H1 (cell line): ENCODE measurements around the gene VAV2. TPM values are rescaled to one million over a fixed set of nuclear protein-coding genes. Genes with fewer than 3 reads are reported as not detected.

Source experiments
- CTCF ChIA-PET: fragments of 300-600 bp; sonication (Branson Sonifier 250); formaldehyde crosslinking; loops from one replicate; lab custom pipeline; 2021; ENCODE audit not compliant: partially characterized antibody; lab: Charles Lee
- POLR2A ChIA-PET: fragments of 300-600 bp; sonication (Branson Sonifier 250); formaldehyde crosslinking; loops from one replicate; lab custom pipeline; 2021; ENCODE audit warnings: inconsistent platforms; ENCODE audit not compliant: partially characterized antibody; lab: Charles Lee
- DNase-seq, 2 experiments: peaks; one replicate each; pipeline versions ENCODE4 v3.0.0 to v3.0.0-alpha.2; 2010 to 2022; ENCODE audit warnings: low spot score in 2 of 2, low read depth in 1 of 2, mixed read lengths in 1 of 2
- FAIRE-seq: peaks from 2 replicates; lab custom pipeline; 2011; peaks lifted over from hg19 to GRCh38; lab: Jason Lieb, UNC
- H2AFZ ChIP-seq: 2 replicates; pipeline ENCODE4 v1.8.1; 2012; ENCODE audit warnings: low read length, inconsistent platforms
- H2AK5ac ChIP-seq: 2 replicates; pipeline ENCODE4 v1.6.1; 2013; ENCODE audit warnings: low read depth, low read length
- H2BK120ac ChIP-seq: replicated peaks from 2 replicates; pipeline ENCODE3; 2013; ENCODE audit warnings: low read depth, low read length, inconsistent platforms
- H2BK12ac ChIP-seq: 2 replicates; pipeline ENCODE4 v1.6.1; 2013; ENCODE audit warnings: low read depth, low read length
- H2BK15ac ChIP-seq: 2 replicates; pipeline ENCODE4 v1.6.1; 2013; ENCODE audit warnings: low read length
- H2BK20ac ChIP-seq: 2 replicates; pipeline ENCODE4 v1.6.1; 2013; ENCODE audit warnings: low read length
- H2BK5ac ChIP-seq: 2 replicates; pipeline ENCODE4 v1.6.1; 2013; ENCODE audit warnings: low read depth, low read length
- H3K14ac ChIP-seq: 2 replicates; pipeline ENCODE4 v1.6.1; 2013; ENCODE audit warnings: inconsistent platforms; ENCODE audit not compliant: insufficient read length
- H3K18ac ChIP-seq: 2 replicates; pipeline ENCODE4 v1.6.1; 2013; ENCODE audit warnings: low read length; ENCODE audit errors: extremely low read depth
- H3K23ac ChIP-seq: 2 replicates; pipeline ENCODE4 v1.6.1; 2013; ENCODE audit warnings: inconsistent platforms; ENCODE audit not compliant: insufficient read length
- H3K23me2 ChIP-seq: 2 replicates; pipeline ENCODE4 v1.6.1; 2013; ENCODE audit warnings: low read depth, low read length
- H3K27ac ChIP-seq: 2 replicates; pipeline ENCODE4 v1.6.1; 2011; ENCODE audit warnings: low read depth, low read length, inconsistent platforms
- H3K27me3 ChIP-seq, 4 experiments: replicated peaks in 1 of 4; 1 replicate in 1 of 4; 2 replicates in 3 of 4; pipeline versions ENCODE4 v1.6.1 to v1.8.1; 2011 to 2013; ENCODE audit warnings: low read length in 3 of 4, mild to moderate bottlenecking in 3 of 4, inconsistent platforms in 2 of 4, mixed read lengths in 2 of 4, moderate library complexity in 1 of 4; ENCODE audit not compliant: control insufficient read depth in 3 of 4, insufficient read depth in 3 of 4; ENCODE audit errors: extremely low read depth in 1 of 4
- H3K36me3 ChIP-seq, 4 experiments: 2 replicates each; pipeline versions ENCODE4 v1.6.1 to v1.8.1; 2011 to 2013; ENCODE audit warnings: mild to moderate bottlenecking in 4 of 4, low read length in 3 of 4, moderate library complexity in 2 of 4, control low read depth in 1 of 4, inconsistent platforms in 1 of 4; ENCODE audit not compliant: insufficient read depth in 4 of 4, control insufficient read depth in 2 of 4
- H3K4ac ChIP-seq: replicated peaks from 2 replicates; pipeline ENCODE3; 2013; ENCODE audit warnings: low read length, low read depth, mixed read lengths, inconsistent platforms; ENCODE audit not compliant: insufficient read length
- H3K4me1 ChIP-seq, 4 experiments: replicated peaks in 1 of 4; 1 replicate in 1 of 4; 2 replicates in 3 of 4; pipeline versions ENCODE4 v1.6.1 to v1.8.1; 2011 to 2013; ENCODE audit warnings: low read length in 3 of 4, inconsistent platforms in 2 of 4, mixed read lengths in 1 of 4; ENCODE audit not compliant: insufficient read depth in 4 of 4, control insufficient read depth in 3 of 4
- H3K4me2 ChIP-seq, 2 experiments: 2 replicates each; pipeline versions ENCODE4 v1.6.1 to v1.8.1; 2011 to 2013; ENCODE audit warnings: low read depth in 2 of 2, low read length in 2 of 2, control low read depth in 1 of 2, inconsistent platforms in 1 of 2, mild to moderate bottlenecking in 1 of 2; ENCODE audit not compliant: insufficient read depth in 1 of 2
- H3K4me3 ChIP-seq, 4 experiments: fragments of 200-600, 300-600 bp in 1 of 4; sonication (generic), shearing (Covaris generic), sonication (Bioruptor Twin) in 1 of 4; 2 replicates each; pipeline versions ENCODE4 v1.5.1 to v1.8.1; 2011 to 2016; ENCODE audit warnings: low read length in 4 of 4, low read depth in 3 of 4, control low read depth in 2 of 4, inconsistent platforms in 2 of 4, mild to moderate bottlenecking in 2 of 4, mixed read lengths in 1 of 4, moderate library complexity in 1 of 4; ENCODE audit not compliant: insufficient read depth in 2 of 4; ENCODE audit errors: extremely low read depth in 1 of 4
- H3K56ac ChIP-seq: replicated peaks from 2 replicates; pipeline ENCODE3; 2013; ENCODE audit warnings: low read depth, mild to moderate bottlenecking, mixed read lengths, low read length, inconsistent platforms; ENCODE audit not compliant: insufficient read length
- H3K79me1 ChIP-seq: 2 replicates; pipeline ENCODE4 v1.6.1; 2013; ENCODE audit warnings: low read depth, low read length, control low read depth
- H3K79me2 ChIP-seq, 2 experiments: 2 replicates each; pipeline versions ENCODE4 v1.6.1 to v1.8.1; 2012 to 2013; ENCODE audit warnings: low read length in 2 of 2, mild to moderate bottlenecking in 2 of 2, inconsistent platforms in 1 of 2; ENCODE audit not compliant: insufficient read depth in 2 of 2, control insufficient read depth in 1 of 2
- H3K9ac ChIP-seq, 4 experiments: replicated peaks in 1 of 4; 1 replicate in 1 of 4; 2 replicates in 3 of 4; pipeline versions ENCODE4 v1.6.1 to v1.8.1; 2011 to 2013; ENCODE audit warnings: low read depth in 3 of 4, low read length in 3 of 4, control low read depth in 2 of 4, mild to moderate bottlenecking in 2 of 4, moderate library complexity in 2 of 4, inconsistent platforms in 1 of 4; ENCODE audit errors: extremely low read depth in 1 of 4
- H3K9me3 ChIP-seq, 2 experiments: 2 replicates each; pipeline versions ENCODE4 v1.6.1 to v1.8.1; 2012 to 2013; ENCODE audit warnings: mild to moderate bottlenecking in 2 of 2, moderate library complexity in 2 of 2, control low read depth in 1 of 2, inconsistent platforms in 1 of 2, low read depth in 1 of 2, low read length in 1 of 2, mixed read lengths in 1 of 2; ENCODE audit not compliant: insufficient read depth in 2 of 2
- H4K20me1 ChIP-seq, 2 experiments: replicated peaks in 1 of 2; 2 replicates each; pipeline versions ENCODE3 to v1.8.1; 2011 to 2013; ENCODE audit warnings: inconsistent platforms in 2 of 2, low read length in 2 of 2, mild to moderate bottlenecking in 1 of 2; ENCODE audit not compliant: insufficient read depth in 2 of 2, control insufficient read depth in 1 of 2
- H4K5ac ChIP-seq: 2 replicates; pipeline ENCODE4 v1.6.1; 2013; ENCODE audit warnings: low read length, low read depth, mixed read lengths, inconsistent platforms; ENCODE audit not compliant: insufficient read length
- H4K8ac ChIP-seq: 2 replicates; pipeline ENCODE4 v1.8.0; 2013; ENCODE audit warnings: mild to moderate bottlenecking, moderate library complexity, low read length, inconsistent platforms; ENCODE audit not compliant: insufficient read depth; ENCODE audit errors: extremely low read depth
- H4K91ac ChIP-seq: replicated peaks from 2 replicates; pipeline ENCODE3; 2013; ENCODE audit warnings: low read length, mixed read lengths, inconsistent platforms; ENCODE audit not compliant: insufficient read length
- EP300 ChIP-seq, 2 experiments: IDR thresholded peaks; 1 replicate in 1 of 2; 2 replicates in 1 of 2; pipeline ENCODE4 v1.6.1; 2011 to 2012; ENCODE audit warnings: low read depth in 2 of 2, low read length in 2 of 2, mild to moderate bottlenecking in 2 of 2, borderline replicate concordance in 1 of 2, inconsistent platforms in 1 of 2, moderate library complexity in 1 of 2
- RBBP5 ChIP-seq: IDR thresholded peaks from 2 replicates; pipeline ENCODE4 v1.7.1; 2012; ENCODE audit warnings: low read depth, mild to moderate bottlenecking, inconsistent platforms, low read length, moderate library complexity, borderline replicate concordance
- RFX5 ChIP-seq: IDR thresholded peaks from 2 replicates; pipeline ENCODE4 v1.6.1; 2011; ENCODE audit warnings: low read depth, low read length, improper control_type of control experiment, borderline replicate concordance
- TCF12 ChIP-seq: IDR thresholded peaks from 2 replicates; pipeline ENCODE4 v1.6.1; 2011; ENCODE audit warnings: low read depth, mild to moderate bottlenecking, low read length
- WGBS, 2 experiments: shearing (Covaris generic) in 1 of 2; methylation state at CpG; one replicate each; pipeline versions ENCODE4 v1.1.6 to v1.1.7; 2013 to 2015; ENCODE audit warnings: low lambda C conversion rate in 2 of 2, mixed read lengths in 2 of 2, inconsistent platforms in 1 of 2, low coverage in 1 of 2, missing lambda C conversion rate in 1 of 2; ENCODE audit not compliant: insufficient replicate concordance in 2 of 2, insufficient coverage in 1 of 2, insufficient read length in 1 of 2; ENCODE audit errors: extremely low coverage in 1 of 2, missing lambda C conversion rate in 1 of 2; 5-methylcytosine and 5-hydroxymethylcytosine counted together
- polyA plus RNA-seq, 7 experiments: library from polyadenylated mRNA; depleted of rRNA in 3 of 7; stranded (reverse) in 5 of 7; unstranded in 2 of 7; fragments of >200 nt in 5 of 7; fragments of 200-250 nt in 2 of 7; gene quantifications; 1 replicate in 5 of 7; 2 replicates in 1 of 7; 4 replicates in 1 of 7; pipeline versions ENCODE4 v1.2.1 to v1.2.3, GENCODE V29; 2011 to 2013; ENCODE audit warnings: missing spikeins in 2 of 7, mixed read lengths in 2 of 7
- total RNA-seq: library from RNA; stranded (reverse); fragmentation: NEBNext Ultra II Directional; extraction: Animal tissue kit (Norgen Biotek cat#: 25700); gene quantifications from 2 replicates; pipeline ENCODE4 v1.2.1, GENCODE V29; 2021
- TF ChIP-seq, protein P1 (sequence below): IDR thresholded peaks from 2 replicates; pipeline ENCODE4 v1.6.1; 2011; ENCODE audit warnings: low read length, improper control_type of control experiment
- TF ChIP-seq, protein P2 (sequence below), 3 experiments: IDR thresholded peaks; 1 replicate in 2 of 3; 2 replicates in 1 of 3; pipeline versions ENCODE4 v1.5.1 to v1.6.1; 2011; ENCODE audit warnings: low read length in 3 of 3, mild to moderate bottlenecking in 3 of 3, inconsistent platforms in 2 of 3, low read depth in 1 of 3, moderate library complexity in 1 of 3; ENCODE audit not compliant: insufficient read depth in 1 of 3; ENCODE audit errors: control extremely low read depth in 1 of 3
- TF ChIP-seq, protein P3 (sequence below): IDR thresholded peaks from 2 replicates; pipeline ENCODE4 v1.6.1; 2012; ENCODE audit warnings: inconsistent platforms

VAV2 gene
- total and polyA plus RNA-seq, 2 of the 8 experiments (the other 6 are each of a cell fraction or from before 2014, with no cell fraction given), result 13.6 to 37.6 TPM

DNA sequence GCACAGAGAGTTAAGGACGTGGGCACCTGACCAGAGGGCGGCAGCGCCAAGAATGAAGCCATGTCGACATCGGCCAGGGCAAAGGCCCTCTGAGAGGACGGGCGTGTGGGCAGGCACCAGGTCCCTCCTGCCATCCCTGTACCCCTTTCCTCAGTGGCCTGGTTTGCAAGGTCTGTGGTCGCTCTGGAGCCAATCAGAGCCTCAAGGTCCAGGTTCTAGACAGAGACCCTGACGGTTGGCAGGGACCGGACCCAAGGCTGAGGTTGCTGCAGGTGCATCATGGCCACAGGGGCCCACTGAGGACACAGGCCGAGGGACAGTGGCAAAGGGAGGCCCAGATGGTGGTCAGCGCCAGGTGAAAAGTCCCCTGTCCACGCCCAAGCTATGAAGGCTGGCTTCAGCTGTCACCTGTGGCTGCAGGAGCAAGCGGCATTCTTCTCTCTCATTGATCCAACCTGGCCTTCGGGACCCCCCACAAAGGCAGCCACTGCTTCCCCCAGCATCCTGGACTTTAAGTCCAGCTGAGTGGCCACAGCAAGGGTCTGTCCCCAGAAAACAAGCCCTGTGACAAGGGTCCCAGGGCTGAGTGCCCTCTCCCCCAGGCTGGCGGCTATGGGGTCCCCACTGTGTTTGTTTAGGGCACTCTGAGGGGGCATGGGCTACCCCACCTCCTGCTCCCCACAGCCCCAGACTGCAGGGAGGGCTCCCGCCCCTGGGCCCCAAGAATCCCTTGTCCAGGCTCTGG lies 48.9 kb downstream of the VAV2 start:
- no peak overlapping the region for H3K4me2 ChIP-seq
- H3K27me3 ChIP-seq, result no peaks in the 10 kb centered on the region
- no peak overlapping the region for H2BK15ac ChIP-seq
- peaks cover 16% of the 10 kb centered on the region for H3K79me1 ChIP-seq
- H3K27ac ChIP-seq, result no peak overlapping the region
- H3K14ac ChIP-seq, result no peak overlapping the region
- H4K8ac ChIP-seq, result peak overlapping the region; percentile 57; the same call in 1 of the 2 replicates
- H3K18ac ChIP-seq, result no peak overlapping the region
- H3K23me2 ChIP-seq, result no peaks in the 10 kb centered on the region
- H4K20me1 ChIP-seq, result peaks cover 4 to 27% of the 10 kb centered on the region in 2 experiments
- H3K56ac ChIP-seq, result no peak overlapping the region
- H3K4me1 ChIP-seq, result peaks cover 0 to 7% (median 4%) of the 10 kb centered on the region in 4 experiments; a peak in 3 of 7 replicates
- DNase-seq, result no peak
- TF ChIP-seq TCF12 (no peak), RBBP5 (no peak), EP300 (IDR thresholded peaks at IDR 0.05; ENCODE audit: borderline replicate concordance in 1 of 2, low read depth in 2 of 2, low read length in 2 of 2) (no peak), RFX5 (no peak)
- TF ChIP-seq, protein P1, sequence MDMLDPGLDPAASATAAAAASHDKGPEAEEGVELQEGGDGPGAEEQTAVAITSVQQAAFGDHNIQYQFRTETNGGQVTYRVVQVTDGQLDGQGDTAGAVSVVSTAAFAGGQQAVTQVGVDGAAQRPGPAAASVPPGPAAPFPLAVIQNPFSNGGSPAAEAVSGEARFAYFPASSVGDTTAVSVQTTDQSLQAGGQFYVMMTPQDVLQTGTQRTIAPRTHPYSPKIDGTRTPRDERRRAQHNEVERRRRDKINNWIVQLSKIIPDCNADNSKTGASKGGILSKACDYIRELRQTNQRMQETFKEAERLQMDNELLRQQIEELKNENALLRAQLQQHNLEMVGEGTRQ, result no peak
- TF ChIP-seq, protein P2, sequence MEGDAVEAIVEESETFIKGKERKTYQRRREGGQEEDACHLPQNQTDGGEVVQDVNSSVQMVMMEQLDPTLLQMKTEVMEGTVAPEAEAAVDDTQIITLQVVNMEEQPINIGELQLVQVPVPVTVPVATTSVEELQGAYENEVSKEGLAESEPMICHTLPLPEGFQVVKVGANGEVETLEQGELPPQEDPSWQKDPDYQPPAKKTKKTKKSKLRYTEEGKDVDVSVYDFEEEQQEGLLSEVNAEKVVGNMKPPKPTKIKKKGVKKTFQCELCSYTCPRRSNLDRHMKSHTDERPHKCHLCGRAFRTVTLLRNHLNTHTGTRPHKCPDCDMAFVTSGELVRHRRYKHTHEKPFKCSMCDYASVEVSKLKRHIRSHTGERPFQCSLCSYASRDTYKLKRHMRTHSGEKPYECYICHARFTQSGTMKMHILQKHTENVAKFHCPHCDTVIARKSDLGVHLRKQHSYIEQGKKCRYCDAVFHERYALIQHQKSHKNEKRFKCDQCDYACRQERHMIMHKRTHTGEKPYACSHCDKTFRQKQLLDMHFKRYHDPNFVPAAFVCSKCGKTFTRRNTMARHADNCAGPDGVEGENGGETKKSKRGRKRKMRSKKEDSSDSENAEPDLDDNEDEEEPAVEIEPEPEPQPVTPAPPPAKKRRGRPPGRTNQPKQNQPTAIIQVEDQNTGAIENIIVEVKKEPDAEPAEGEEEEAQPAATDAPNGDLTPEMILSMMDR (IDR thresholded peaks at IDR 0.05; ENCODE audit: control extremely low read depth in 1 of 3, insufficient read depth in 1 of 3, low read depth in 1 of 3, low read length in 3 of 3), result no peak
- TF ChIP-seq, protein P3, sequence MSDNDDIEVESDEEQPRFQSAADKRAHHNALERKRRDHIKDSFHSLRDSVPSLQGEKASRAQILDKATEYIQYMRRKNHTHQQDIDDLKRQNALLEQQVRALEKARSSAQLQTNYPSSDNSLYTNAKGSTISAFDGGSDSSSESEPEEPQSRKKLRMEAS, result no peak
- H2BK20ac ChIP-seq, result no peak overlapping the region
- H3K23ac ChIP-seq, result no peak overlapping the region
- no peak for FAIRE-seq
- H3K79me2 ChIP-seq, result peaks cover 0 to 63% of the 10 kb centered on the region in 2 experiments; a peak in 2 of 4 replicates
- H2BK12ac ChIP-seq, result no peak overlapping the region
- H3K4ac ChIP-seq, result no peak overlapping the region
- no peak overlapping the region for H4K91ac ChIP-seq
- no peak overlapping the region for H2AFZ ChIP-seq
- H4K5ac ChIP-seq, result no peak overlapping the region
- ChIA-PET CTCF (interaction anchor here (1.5 kb wide), 1 partner anchor 17 kb away, joined by 3 read pairs; no protein-coding TSS in a partner anchor), POLR2A (no interaction called here)
- 87% methylated on average over 17 of the region's 17 CpGs; no CpG with 5 or more reads in 1 of the 2 experiments for WGBS, 2 experiments
- H3K9ac ChIP-seq, result no peak overlapping the region
- H2BK120ac ChIP-seq, result no peak overlapping the region
- H3K4me3 ChIP-seq, result no peak overlapping the region
- no peak overlapping the region; the same call in 1 of the 2 replicates for H2AK5ac ChIP-seq
- no peaks in the 10 kb centered on the region for H3K9me3 ChIP-seq
- no peaks in the 10 kb centered on the region; a peak in 1 of 8 replicates for H3K36me3 ChIP-seq
- H2BK5ac ChIP-seq, result no peak overlapping the region
